Fibroblast of skin of left biceps (primary cell): Measurements from ENCODE around the gene PCDHGA8.
A peak's percentile ranks its signal among the peaks of the same experiment; 100 is the strongest.
"Not testable (repeated sequence)": the region's sequence is repeated elsewhere in the genome, so short reads cannot be mapped to it uniquely, and the experiment has no call there.

Source experiments
- DNase-seq, 2 experiments: peaks; one replicate each; pipeline ENCODE4 v3.0.0-alpha.2; 2013; ENCODE audit warnings: low read depth in 2 of 2

The PCDHGA8 gene

DNA sequence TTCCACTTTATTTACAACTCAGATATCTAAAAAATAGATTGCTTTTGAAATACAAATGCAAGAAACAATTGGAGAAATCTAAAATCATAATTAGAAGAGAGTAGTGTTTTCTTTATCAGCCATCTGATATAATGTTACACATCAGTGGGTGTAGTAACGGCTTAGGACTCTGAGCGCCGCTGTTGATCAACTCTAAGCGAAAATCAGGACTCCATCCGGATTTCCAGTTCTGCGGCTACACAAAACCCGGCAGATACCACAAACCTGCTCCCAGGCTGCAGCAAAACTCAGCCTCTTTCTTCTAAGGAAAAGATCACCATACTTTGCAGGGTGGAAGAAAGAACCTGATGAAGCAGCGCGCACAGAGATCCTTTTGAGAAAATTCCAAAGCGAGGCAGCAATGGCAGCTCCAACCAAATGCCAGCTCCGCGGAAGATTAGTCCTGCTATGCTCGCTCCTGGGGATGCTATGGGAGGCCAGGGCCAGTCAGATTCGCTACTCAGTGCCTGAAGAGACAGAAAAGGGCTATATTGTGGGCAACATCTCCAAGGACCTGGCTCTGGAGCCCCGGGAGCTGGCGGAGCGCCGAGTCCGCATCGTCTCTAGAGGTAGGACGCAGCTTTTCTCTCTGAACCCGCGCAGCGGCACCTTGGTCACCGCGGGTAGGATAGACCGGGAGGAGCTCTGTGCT, 10.3 kb downstream of the PCDHGA8 start, which contains the start of gene PCDHGA9:
TSS of gene PCDHGA9 (plus strand) at position 226 of the 691 bp plus-strand sequence. CDS start at position 401, 175 bp downstream.
- no peak for DNase-seq

DNA sequence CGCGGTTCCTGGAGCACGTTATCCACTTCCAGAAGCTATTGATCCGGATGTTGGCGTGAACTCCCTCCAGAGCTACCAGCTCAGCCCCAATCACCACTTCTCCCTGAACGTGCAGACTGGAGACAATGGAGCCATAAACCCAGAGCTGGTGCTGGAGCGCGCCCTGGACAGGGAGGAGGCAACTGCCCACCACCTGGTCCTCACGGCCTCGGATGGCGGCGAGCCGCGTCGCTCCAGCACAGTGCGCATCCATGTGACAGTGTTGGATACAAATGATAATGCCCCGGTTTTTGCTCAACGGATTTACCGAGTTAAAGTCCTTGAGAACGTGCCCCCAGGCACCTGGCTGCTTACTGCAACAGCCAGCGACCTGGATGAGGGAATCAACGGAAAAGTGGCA, 11.0 kb downstream of the PCDHGA8 start:
- DNase-seq, result no peak

DNA sequence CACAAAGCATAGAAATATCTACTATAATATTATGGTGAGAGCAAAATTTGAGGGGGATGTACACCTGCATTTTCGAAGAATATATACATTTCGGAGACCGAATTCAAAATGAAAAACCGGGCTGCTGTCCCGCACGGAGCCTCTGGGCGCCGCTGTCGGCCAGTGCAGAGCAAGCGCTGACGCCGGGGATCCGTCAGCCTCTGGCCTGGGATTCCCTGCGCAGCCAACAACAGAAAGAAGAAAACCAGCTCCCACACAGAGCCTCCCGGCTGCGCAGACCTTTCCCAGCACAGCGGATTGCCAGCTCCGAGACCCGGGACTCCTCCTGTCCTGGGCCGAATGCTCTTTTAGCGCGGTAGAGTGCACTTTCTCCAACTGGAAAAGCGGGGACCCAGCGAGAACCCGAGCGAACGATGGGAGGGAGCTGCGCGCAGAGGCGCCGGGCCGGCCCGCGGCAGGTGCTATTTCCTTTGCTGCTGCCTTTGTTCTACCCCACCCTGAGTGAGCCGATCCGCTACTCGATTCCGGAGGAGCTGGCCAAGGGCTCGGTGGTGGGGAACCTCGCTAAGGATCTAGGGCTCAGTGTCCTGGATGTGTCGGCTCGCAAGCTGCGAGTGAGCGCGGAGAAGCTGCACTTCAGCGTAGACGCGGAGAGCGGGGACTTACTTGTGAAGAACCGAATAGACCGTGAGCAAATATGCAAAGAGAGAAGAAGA, 15.5 kb downstream of the PCDHGA8 start, which contains the start of gene PCDHGB6:
TSS of gene PCDHGB6 (plus strand) at position 232 of the 716 bp plus-strand sequence. CDS start at position 414, 182 bp downstream.
- not testable (repeated sequence) for DNase-seq

GRCh38 chr5:141409598-141410306, 17.3 kb downstream of the PCDHGA8 start:
- DNase-seq, result no peak

GRCh38 chr5:141411575-141411974, 19.1 kb downstream of the PCDHGA8 start:
- no peak for DNase-seq

DNA sequence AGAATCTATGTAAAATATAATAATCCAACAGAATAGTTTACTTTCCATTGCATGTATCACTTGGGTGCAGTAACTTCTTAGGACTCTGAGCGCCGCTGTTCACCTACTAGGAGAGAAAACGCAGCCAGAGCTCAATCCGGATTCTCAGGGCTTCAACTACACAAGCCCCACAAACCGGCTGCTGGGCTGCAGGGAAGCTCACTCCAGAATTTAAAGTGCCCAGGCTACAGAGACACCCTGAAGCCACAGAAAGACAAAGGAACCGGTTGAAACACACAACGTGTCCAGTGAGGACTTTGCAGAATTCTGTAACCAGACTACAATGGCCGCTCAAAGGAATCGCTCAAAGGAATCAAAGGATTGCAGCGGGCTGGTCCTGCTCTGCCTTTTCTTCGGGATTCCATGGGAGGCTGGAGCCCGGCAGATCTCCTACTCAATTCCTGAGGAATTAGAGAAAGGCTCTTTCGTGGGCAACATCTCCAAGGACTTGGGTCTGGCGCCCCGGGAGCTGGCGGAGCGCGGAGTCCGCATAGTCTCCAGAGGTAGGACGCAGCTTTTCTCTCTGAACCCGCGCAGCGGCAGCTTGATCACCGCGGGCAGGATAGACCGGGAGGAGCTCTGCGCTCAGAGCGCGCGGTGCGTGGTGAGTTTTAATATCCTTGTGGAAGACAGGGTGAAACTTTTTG, 20.6 kb downstream of the PCDHGA8 start, which contains the start of gene PCDHGA10:
TSS of gene PCDHGA10 (plus strand) at position 134 of the 686 bp plus-strand sequence. CDS start at position 323, 189 bp downstream.
- DNase-seq, result no peak

- DNase-seq, result no peak
These were observed 21.2 kb downstream of the PCDHGA8 start for GRCh38 chr5:141413540-141414069.

GRCh38 chr5:141414548-141415274, 22.3 kb downstream of the PCDHGA8 start:
- not testable (repeated sequence) for DNase-seq

GRCh38 chr5:141415275-141415618, 22.8 kb downstream of the PCDHGA8 start:
- not testable (repeated sequence) for DNase-seq

DNA sequence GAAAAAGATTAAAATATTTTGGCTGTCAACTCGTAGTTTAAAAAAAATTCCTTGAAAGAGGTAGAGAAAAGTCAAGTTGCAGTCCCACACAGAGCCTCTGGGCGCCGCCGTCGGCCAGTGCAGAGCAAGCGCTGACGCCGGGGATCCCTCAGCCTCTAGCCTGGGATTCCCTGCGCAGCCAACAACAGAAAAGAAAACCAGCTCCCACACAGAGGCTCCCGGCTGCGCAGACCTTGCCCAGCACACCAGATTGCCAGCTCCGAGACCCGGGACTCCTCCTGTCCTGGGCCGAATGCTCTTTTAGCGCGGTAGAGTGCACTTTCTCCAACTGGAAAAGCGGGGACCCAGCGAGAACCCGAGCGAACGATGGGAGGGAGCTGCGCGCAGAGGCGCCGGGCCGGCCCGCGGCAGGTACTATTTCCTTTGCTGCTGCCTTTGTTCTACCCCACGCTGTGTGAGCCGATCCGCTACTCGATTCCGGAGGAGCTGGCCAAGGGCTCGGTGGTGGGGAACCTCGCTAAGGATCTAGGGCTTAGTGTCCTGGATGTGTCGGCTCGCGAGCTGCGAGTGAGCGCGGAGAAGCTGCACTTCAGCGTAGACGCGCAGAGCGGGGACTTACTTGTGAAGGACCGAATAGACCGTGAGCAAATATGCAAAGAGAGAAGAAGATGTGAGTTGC, 25.2 kb downstream of the PCDHGA8 start, which contains the start of gene PCDHGB7:
TSS of gene PCDHGB7 (plus strand) at position 184 of the 679 bp plus-strand sequence. CDS start at position 367, 183 bp downstream.
- DNase-seq, result peak; percentile 47 to 50

GRCh38 chr5:141419074-141419880, 26.8 kb downstream of the PCDHGA8 start:
- no peak for DNase-seq

GRCh38 chr5:141420855-141421488, 28.5 kb downstream of the PCDHGA8 start, which contains the start of gene PCDHGA11:
Gene PCDHGA11 (plus strand): TSS chr5:141421051. CDS start chr5:141421228, 177 bp downstream.
- DNase-seq, result no peak

DNA sequence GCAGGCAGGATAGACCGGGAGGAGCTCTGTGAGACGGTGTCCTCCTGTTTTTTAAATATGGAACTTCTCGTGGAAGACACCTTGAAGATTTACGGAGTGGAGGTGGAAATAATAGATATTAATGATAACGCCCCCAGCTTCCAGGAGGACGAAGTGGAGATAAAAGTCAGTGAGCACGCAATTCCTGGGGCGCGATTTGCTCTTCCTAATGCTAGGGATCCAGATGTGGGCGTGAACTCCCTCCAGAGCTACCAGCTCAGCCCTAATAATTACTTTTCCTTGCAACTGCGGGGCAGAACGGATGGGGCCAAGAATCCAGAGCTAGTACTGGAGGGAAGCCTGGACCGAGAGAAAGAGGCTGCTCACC, 29.0 kb downstream of the PCDHGA8 start:
- no peak for DNase-seq

DNA sequence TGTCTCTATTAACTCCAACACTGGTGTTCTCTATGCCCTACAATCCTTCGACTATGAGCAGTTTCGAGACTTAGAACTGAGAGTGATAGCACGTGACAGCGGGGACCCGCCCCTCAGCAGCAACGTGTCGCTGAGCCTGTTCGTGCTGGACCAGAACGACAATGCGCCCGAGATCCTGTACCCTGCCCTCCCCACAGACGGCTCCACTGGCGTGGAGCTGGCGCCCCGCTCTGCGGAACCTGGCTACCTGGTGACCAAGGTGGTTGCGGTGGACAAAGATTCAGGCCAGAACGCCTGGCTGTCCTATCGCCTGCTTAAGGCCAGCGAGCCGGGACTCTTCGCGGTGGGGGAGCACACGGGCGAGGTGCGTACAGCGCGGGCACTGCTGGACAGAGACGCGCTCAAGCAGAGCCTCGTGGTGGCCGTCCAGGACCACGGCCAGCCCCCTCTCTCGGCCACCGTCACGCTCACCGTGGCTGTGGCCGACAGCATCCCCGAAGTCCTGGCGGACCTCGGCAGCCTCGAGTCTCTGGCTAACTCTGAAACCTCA, 30.4 kb downstream of the PCDHGA8 start:
- no peak for DNase-seq

DNA sequence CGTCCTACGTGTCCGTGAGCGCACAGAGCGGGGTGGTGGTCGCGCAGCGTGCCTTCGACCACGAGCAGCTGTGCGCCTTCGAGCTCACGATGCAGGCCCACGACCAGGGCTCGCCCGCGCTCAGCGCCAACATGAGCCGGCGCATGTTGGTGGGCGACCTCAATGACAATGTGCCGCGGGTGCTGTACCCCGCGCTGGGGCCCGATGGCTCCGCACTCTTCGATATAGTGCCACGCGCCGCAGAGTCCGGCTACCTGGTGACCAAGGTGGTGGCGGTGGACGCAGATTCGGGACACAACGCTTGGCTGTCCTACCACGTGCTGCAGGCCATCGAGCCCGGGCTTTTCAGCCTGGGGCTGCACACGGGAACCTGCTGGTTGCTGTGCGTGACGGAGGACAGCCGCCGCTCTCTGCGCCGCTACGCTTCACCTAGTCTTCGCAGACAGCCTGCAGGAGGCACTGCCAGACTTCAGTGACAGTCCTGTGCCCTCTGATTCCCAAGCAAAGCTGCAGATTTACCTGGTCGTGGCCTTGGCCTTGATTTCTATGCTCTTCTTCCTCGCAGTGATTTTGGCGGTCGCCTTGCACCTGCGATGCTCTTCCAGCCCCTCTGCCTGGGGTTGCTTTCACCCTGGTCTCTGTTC, 35.5 kb downstream of the PCDHGA8 start:
- no peak for DNase-seq

DNA sequence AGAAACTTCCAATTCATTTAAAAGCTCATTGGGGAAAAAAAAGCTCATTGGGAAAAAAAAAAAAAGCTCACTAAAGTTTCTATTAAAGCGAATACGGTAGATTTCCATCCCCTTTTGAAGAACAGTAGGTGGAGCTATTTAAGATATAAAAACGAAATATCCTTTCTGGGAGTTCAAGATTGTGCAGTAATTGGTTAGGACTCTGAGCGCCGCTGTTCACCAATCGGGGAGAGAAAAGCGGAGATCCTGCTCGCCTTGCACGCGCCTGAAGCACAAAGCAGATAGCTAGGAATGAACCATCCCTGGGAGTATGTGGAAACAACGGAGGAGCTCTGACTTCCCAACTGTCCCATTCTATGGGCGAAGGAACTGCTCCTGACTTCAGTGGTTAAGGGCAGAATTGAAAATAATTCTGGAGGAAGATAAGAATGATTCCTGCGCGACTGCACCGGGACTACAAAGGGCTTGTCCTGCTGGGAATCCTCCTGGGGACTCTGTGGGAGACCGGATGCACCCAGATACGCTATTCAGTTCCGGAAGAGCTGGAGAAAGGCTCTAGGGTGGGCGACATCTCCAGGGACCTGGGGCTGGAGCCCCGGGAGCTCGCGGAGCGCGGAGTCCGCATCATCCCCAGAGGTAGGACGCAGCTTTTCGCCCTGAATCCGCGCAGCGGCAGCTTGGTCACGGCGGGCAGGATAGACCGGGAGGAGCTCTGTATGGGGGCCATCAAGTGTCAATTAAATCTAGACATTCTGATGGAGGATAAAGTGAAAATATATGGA, 38.1 kb downstream of the PCDHGA8 start, which contains the start of gene PCDHGA12:
TSS of gene PCDHGA12 (plus strand) at position 176 of the 782 bp plus-strand sequence. CDS start at position 429, 253 bp downstream.
- peak; percentile 78 to 82 for DNase-seq

DNA sequence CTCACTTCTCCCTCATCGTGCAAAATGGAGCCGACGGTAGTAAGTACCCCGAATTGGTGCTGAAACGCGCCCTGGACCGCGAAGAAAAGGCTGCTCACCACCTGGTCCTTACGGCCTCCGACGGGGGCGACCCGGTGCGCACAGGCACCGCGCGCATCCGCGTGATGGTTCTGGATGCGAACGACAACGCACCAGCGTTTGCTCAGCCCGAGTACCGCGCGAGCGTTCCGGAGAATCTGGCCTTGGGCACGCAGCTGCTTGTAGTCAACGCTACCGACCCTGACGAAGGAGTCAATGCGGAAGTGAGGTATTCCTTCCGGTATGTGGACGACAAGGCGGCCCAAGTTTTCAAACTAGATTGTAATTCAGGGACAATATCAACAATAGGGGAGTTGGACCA, 38.9 kb downstream of the PCDHGA8 start:
- no peak for DNase-seq
